Measurements from ENCODE around the gene COL11A2. TPM values are rescaled to one million over a fixed set of nuclear protein-coding genes. Genes with fewer than 3 reads are reported as not detected.

The COL11A2 gene
- total RNA-seq, 1 donor from 2014 or later, result 0.65 TPM

- Mint-ChIP-seq H3K9me3 (no peaks in the 10 kb centered on the region), H3K27me3 (ENCODE audit: insufficient read depth) (no peaks in the 10 kb centered on the region), H3K4me1 (ENCODE audit: low read depth) (no peaks in the 10 kb centered on the region), H3K36me3 (ENCODE audit: low read depth) (no peaks in the 10 kb centered on the region), H3K4me3 (no peak overlapping the region), H3K27ac (no peak overlapping the region)
- intact Hi-C loops (cut with micrococcal nuclease), result no loop called here
- no peak for DNase-seq (ENCODE audit: low spot score)
Observed at GRCh38 chr6:33171016-33171879, 21.0 kb downstream of the COL11A2 start.

GRCh38 chr6:33170176-33171015, 21.9 kb downstream of the COL11A2 start:
- Mint-ChIP-seq H3K27me3 (ENCODE audit: insufficient read depth) (no peaks in the 10 kb centered on the region), H3K4me3 (no peak overlapping the region), H3K9me3 (no peaks in the 10 kb centered on the region), H3K4me1 (ENCODE audit: low read depth) (no peaks in the 10 kb centered on the region), H3K27ac (no peak overlapping the region), H3K36me3 (ENCODE audit: low read depth) (no peaks in the 10 kb centered on the region)
- intact Hi-C loops (cut with micrococcal nuclease), result no loop called here
- no peak for DNase-seq (ENCODE audit: low spot score)

- no peaks in the 10 kb centered on the region for H3K36me3 Mint-ChIP-seq (ENCODE audit: low read depth)
Observed at GRCh38 chr6:33169291-33170175, 22.7 kb downstream of the COL11A2 start.

GRCh38 chr6:33168639-33169038, 23.6 kb downstream of the COL11A2 start:
- DNase-seq (ENCODE audit: low spot score), result no peak
- Mint-ChIP-seq H3K27me3 (ENCODE audit: insufficient read depth) (no peaks in the 10 kb centered on the region), H3K4me1 (ENCODE audit: low read depth) (no peaks in the 10 kb centered on the region), H3K9me3 (no peaks in the 10 kb centered on the region), H3K36me3 (ENCODE audit: low read depth) (no peaks in the 10 kb centered on the region), H3K4me3 (no peak overlapping the region), H3K27ac (no peak overlapping the region)
- intact Hi-C loops (cut with micrococcal nuclease), result no loop called here

More at GRCh38 chr6:33169291-33170175, 22.7 kb downstream of the COL11A2 start:
- no peak for DNase-seq (ENCODE audit: low spot score)
- Mint-ChIP-seq H3K4me1 (ENCODE audit: low read depth) (no peaks in the 10 kb centered on the region), H3K4me3 (no peak overlapping the region), H3K9me3 (no peaks in the 10 kb centered on the region), H3K27ac (no peak overlapping the region), H3K27me3 (ENCODE audit: insufficient read depth) (no peaks in the 10 kb centered on the region)
- intact Hi-C loops (cut with micrococcal nuclease), result no loop called here

- Mint-ChIP-seq H3K9me3 (no peaks in the 10 kb centered on the region), H3K27ac (no peak overlapping the region), H3K4me3 (no peak overlapping the region), H3K4me1 (ENCODE audit: low read depth) (no peaks in the 10 kb centered on the region), H3K36me3 (ENCODE audit: low read depth) (no peaks in the 10 kb centered on the region), H3K27me3 (ENCODE audit: insufficient read depth) (peaks cover 1% of the 10 kb centered on the region)
- DNase-seq (ENCODE audit: low spot score), result no peak
- intact Hi-C loops (cut with micrococcal nuclease), result no loop called here
Observed at GRCh38 chr6:33168284-33168601, 24.0 kb downstream of the COL11A2 start.

- H3K36me3 Mint-ChIP-seq (ENCODE audit: low read depth), result no peaks in the 10 kb centered on the region
- H3K27ac Mint-ChIP-seq, result no peak overlapping the region
- H3K4me3 Mint-ChIP-seq, result no peak overlapping the region
- no peaks in the 10 kb centered on the region for H3K4me1 Mint-ChIP-seq (ENCODE audit: low read depth)
- no peaks in the 10 kb centered on the region for H3K9me3 Mint-ChIP-seq
- no peak for DNase-seq (ENCODE audit: low spot score)
- peaks cover 1% of the 10 kb centered on the region for H3K27me3 Mint-ChIP-seq (ENCODE audit: insufficient read depth)
- intact Hi-C loops (cut with micrococcal nuclease), result no loop called here
Observed at GRCh38 chr6:33167374-33168283, 24.6 kb downstream of the COL11A2 start.

- no peaks in the 10 kb centered on the region for H3K9me3 Mint-ChIP-seq
- H3K27me3 Mint-ChIP-seq (ENCODE audit: insufficient read depth), result peaks cover 1% of the 10 kb centered on the region
- no peak overlapping the region for H3K4me3 Mint-ChIP-seq
- no peak overlapping the region for H3K27ac Mint-ChIP-seq
- H3K36me3 Mint-ChIP-seq (ENCODE audit: low read depth), result no peaks in the 10 kb centered on the region
- H3K4me1 Mint-ChIP-seq (ENCODE audit: low read depth), result peaks cover under 1% of the 10 kb centered on the region
- intact Hi-C loops (cut with micrococcal nuclease), result no loop called here
- no peak for DNase-seq (ENCODE audit: low spot score)
Observed at GRCh38 chr6:33166811-33167210, 25.5 kb downstream of the COL11A2 start.

GRCh38 chr6:33166363-33166762, 25.9 kb downstream of the COL11A2 start:
- H3K4me3 Mint-ChIP-seq, result no peak overlapping the region
- H3K27ac Mint-ChIP-seq, result no peak overlapping the region
- no peaks in the 10 kb centered on the region for H3K36me3 Mint-ChIP-seq (ENCODE audit: low read depth)
- no peaks in the 10 kb centered on the region for H3K9me3 Mint-ChIP-seq
- peaks cover 5% of the 10 kb centered on the region for H3K4me1 Mint-ChIP-seq (ENCODE audit: low read depth)
- intact Hi-C loops (cut with micrococcal nuclease), result no loop called here
- H3K27me3 Mint-ChIP-seq (ENCODE audit: insufficient read depth), result peaks cover 1% of the 10 kb centered on the region
- DNase-seq (ENCODE audit: low spot score), result no peak

GRCh38 chr6:33165581-33166258, 26.5 kb downstream of the COL11A2 start:
- intact Hi-C loops (cut with micrococcal nuclease), result no loop called here
- no peak for DNase-seq (ENCODE audit: low spot score)
- Mint-ChIP-seq H3K27me3 (ENCODE audit: insufficient read depth) (peaks cover 1% of the 10 kb centered on the region), H3K27ac (no peak overlapping the region), H3K36me3 (ENCODE audit: low read depth) (no peaks in the 10 kb centered on the region), H3K4me3 (no peak overlapping the region), H3K9me3 (no peaks in the 10 kb centered on the region), H3K4me1 (ENCODE audit: low read depth) (peaks cover 10% of the 10 kb centered on the region)

- no peaks in the 10 kb centered on the region for H3K9me3 Mint-ChIP-seq
- no peak overlapping the region for H3K4me3 Mint-ChIP-seq
- no peaks in the 10 kb centered on the region for H3K36me3 Mint-ChIP-seq (ENCODE audit: low read depth)
- no peak for DNase-seq (ENCODE audit: low spot score)
- peaks cover 1% of the 10 kb centered on the region for H3K27me3 Mint-ChIP-seq (ENCODE audit: insufficient read depth)
- intact Hi-C loops (cut with micrococcal nuclease), result loop anchor here (5.0 kb wide), 1 partner anchor 43 kb away; no protein-coding TSS in a partner anchor
- H3K27ac Mint-ChIP-seq, result no peak overlapping the region
- peaks cover 10% of the 10 kb centered on the region for H3K4me1 Mint-ChIP-seq (ENCODE audit: low read depth)
Observed at GRCh38 chr6:33164665-33165373, 27.4 kb downstream of the COL11A2 start.

- H3K36me3 Mint-ChIP-seq (ENCODE audit: low read depth), result no peaks in the 10 kb centered on the region
- H3K4me1 Mint-ChIP-seq (ENCODE audit: low read depth), result peaks cover 10% of the 10 kb centered on the region
- peaks cover 1% of the 10 kb centered on the region for H3K27me3 Mint-ChIP-seq (ENCODE audit: insufficient read depth)
- H3K4me3 Mint-ChIP-seq, result no peak overlapping the region
- no peak for DNase-seq (ENCODE audit: low spot score)
- intact Hi-C loops (cut with micrococcal nuclease), result loop anchor here (5.0 kb wide), 1 partner anchor 42 kb away; no protein-coding TSS in a partner anchor
- H3K27ac Mint-ChIP-seq, result no peak overlapping the region
- H3K9me3 Mint-ChIP-seq, result no peaks in the 10 kb centered on the region
Observed at GRCh38 chr6:33164176-33164575, 28.1 kb downstream of the COL11A2 start.
